HG02642 (cell line): ENCODE data around the gene EOLA2.
A peak's percentile ranks its signal among the peaks of the same experiment; 100 is the strongest.
"Not testable (repeated sequence)": the region's sequence is repeated elsewhere in the genome, so short reads cannot be mapped to it uniquely, and the experiment has no call there.

Experiments
- ATAC-seq: cut with Tn5 transposase; IDR thresholded peaks from one replicate; pipeline ENCODE4 v1.9.1; 2021; ENCODE audit warnings: mild to moderate bottlenecking; ENCODE audit not compliant: unreplicated experiment, poor library complexity

EOLA2 gene

GRCh38 chrX:149938427-149938880 is at the start of gene EOLA2:
TSS of gene EOLA2 (minus strand) at chrX:149938491. CDS start at chrX:149933874, 4,617 bp downstream.
- ATAC-seq, result peak; percentile 69

- ATAC-seq, result no peak
Observed at GRCh38 chrX:149987613-149988012, 49.3 kb upstream of the EOLA2 start.

GRCh38 chrX:149984411-149984810 is 46.1 kb upstream of the EOLA2 start:
- no peak for ATAC-seq

GRCh38 chrX:149982310-149982709 is 44.0 kb upstream of the EOLA2 start:
- ATAC-seq, result no peak

DNA sequence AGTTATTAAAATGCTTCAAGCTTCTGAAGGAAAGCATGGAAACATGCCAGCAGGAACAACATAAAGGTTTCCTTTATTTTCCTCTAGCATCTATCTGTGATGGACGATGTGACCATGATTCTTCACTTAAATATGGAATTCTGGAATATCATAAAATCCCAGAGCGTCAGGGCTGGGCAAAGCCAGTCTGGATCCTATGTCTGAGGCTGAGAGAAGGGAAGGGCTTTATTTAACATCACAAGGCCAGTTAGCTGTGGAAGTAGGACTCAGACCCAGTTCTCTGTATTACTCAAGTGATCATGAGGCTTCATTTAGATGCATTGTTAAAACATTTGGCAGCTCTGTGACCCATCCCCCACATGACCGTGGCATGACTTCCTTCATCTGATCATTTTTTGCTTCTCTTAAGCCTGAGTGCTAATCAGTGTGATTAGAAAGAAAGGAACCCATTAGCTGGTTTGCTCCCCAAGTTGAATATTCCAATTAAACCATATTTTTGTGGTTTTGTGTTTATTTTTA is 40.9 kb upstream of the EOLA2 start:
- no peak for ATAC-seq

- peak; percentile 73 for ATAC-seq
Observed at GRCh38 chrX:149962859-149963757, 24.8 kb upstream of the EOLA2 start.

GRCh38 chrX:149962010-149962409 is 23.7 kb upstream of the EOLA2 start:
- ATAC-seq, result no peak

- no peak for ATAC-seq
Observed at GRCh38 chrX:149961572-149961971, 23.3 kb upstream of the EOLA2 start.

- ATAC-seq, result no peak
Observed at GRCh38 chrX:149950681-149951080, 12.4 kb upstream of the EOLA2 start.

DNA sequence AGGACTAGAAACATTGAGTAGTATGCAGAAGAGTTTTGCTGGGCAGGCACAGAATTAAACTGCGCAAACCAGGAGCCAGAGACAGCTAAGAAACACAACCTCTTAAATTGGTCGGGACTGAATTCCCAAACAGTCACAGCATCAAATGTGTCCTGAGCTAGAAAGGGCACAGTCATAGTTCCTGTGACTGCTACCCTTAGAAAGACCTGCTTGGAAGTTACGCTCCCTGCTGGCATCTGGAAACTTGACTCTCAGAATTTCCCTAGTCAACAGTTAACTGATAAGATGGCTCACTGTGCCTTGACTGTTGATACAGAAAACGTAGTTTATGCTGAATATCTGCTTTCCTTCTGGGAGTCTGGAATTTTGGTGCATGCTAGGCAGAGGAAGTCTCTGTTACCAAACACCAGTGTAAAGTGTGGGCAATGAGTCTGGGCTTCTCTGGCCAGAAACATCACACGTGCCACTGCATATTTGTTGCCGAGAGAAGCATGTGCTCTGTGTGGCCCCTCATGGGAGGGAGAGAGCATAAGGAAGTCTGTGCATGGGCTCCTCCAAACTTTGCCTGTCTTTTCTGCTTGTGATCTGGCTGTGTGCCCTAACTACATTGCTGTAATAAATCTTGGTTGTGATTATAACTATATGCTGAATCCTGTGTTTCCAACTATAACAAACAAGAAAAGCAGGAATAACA is 11.6 kb upstream of the EOLA2 start:
- no peak for ATAC-seq

GRCh38 chrX:149948016-149948415 is 9.7 kb upstream of the EOLA2 start:
- no peak for ATAC-seq

GRCh38 chrX:149946932-149947331 is 8.6 kb upstream of the EOLA2 start:
- ATAC-seq, result not testable (repeated sequence)

DNA sequence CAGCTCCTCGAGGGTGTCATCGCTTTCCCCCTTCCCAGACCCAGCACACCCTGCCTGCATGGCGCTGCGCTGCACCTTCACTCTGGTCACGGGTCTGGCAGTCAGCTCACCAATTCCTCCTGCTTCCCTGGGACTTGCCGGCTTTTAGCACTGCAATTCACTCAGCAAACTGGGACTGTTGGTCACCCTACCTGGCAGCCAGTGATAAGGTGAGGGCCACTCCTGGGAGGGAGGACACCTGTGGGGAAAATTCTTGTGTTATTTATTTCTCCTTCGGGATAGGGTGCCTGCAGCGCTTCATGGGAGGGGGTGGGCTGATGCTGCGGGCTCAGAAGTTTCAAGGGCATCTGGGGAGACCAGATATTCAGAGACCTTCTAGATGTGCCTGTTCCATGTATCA is 7.5 kb upstream of the EOLA2 start:
- ATAC-seq, result not testable (repeated sequence)

- not testable (repeated sequence) for ATAC-seq
Observed at GRCh38 chrX:149945087-149945670, 6.9 kb upstream of the EOLA2 start.

DNA sequence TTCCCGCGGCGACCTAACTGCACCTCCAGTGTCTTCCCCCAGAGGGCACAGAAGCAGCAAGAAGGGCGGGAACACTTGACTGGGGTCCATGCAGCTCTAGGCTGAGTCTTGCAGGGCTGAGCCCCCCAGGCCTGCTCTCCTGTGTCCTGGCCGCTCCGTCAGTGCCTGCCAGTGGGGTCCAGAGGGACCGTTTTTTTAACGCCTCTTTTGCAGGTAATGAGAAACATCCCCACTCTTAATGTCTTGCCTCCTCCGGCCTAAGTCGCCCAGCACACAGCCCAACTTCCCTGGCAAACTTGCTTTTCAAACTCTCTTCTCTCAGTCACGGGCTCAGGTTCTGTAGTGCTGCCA is 2.4 kb upstream of the EOLA2 start:
- ATAC-seq, result not testable (repeated sequence)

DNA sequence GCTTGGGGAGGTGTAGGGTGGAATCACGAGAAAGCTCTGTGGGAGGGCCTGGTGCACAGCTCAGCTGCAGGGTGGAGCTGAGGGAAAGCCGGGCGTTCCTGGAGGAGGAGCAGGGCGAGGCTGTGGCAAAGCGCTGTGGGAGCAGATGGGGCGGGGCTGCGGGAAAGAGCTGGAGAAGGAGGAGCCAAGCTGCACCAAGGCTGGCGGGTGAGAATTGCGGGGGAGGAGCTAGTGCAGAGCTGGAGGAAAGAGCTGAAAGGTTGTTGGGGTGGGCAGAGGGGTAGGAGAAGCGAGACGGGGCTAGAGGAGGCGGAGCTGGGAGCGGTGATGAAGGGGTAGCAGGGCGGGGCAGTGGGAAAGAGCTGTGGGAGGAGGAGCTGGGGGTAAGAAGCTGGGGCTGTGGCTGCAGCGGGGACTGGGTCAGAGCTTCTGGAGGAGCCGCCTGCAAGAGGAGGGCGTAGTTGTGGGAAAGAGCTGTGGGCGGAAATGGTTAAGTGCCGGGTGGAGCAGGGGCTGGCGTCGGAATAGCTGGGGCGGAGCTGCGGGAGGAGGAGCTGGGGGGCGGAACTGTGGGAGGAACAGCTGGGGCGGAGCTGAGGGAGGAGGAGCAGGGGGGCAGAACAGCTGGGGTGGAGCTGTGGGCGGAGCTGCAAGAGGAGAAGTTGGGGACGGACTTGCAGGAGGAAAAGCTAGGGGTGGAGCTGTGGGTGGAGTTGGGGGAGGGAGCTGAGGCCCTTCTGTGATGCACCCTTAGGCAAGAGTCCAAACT is 1.8 kb upstream of the EOLA2 start:
- ATAC-seq, result peak; percentile 46

GRCh38 chrX:149939655-149939904 is 1.3 kb upstream of the EOLA2 start:
- peak; percentile 11 for ATAC-seq

DNA sequence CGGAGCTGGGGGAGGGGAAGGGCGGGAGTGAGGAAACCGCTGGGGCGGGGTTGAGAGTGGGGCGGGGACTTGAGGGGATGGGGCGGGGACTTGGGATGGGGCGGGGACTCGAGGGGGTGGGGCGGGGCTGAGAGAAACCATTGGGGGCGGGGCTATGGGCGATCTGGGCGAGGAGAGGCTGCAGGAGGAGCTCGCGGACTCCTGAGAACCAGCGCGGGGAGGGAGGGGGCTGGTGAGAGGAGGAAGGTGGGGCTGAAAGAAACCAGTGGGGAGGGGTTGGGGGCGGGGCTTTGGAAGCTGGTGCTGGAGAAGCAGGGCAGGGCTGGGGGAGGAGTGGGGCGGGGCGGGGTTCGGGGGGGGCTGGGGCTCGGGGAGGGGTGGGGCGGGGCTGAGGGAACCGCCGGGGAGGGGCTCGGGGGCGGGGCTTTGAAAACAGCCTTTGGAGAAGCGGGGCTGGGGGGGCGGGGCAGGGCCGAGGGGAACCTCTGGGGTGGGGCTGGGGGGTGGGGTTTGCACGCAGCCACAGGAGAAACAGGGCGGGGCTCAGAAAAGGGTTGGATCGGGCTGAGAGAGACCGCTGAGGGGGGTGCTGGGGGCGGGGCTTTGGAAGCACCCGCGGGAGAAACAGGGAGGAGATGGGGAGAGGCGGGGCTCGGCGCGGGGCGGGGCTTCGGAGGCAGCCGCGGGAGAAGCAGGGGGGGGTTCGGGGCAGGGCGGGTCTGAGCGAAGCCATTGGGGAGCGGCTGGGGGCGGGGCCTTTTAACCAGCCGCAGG is 777 bp upstream of the EOLA2 start:
- no peak for ATAC-seq

DNA sequence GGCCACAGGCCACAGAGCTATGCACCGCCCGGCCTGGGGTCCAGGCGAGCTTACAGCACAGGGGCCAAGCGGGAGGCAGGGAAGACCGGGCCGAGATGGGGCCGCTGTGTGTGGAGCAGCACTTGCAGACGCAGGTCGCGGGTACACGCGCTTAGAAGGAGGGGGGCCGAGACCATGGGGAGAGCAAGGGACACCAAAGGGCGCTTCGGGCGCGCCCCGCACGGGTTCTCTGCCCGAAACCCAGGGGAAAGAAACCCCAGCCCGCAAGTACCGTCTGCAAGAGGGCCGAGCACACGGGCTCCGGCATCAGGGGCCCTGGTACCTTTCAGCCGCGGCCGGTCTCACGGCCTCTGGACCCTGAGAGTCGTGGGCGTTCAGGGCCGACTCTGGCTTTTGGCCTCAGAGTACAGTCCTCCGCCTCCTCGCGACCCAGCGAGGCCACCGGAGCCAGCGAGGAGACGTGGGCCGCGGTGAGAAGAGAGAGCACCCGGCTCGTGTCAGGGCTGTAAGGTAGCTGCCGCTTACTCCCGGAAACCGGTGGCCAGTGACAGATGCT is 342 bp downstream of the EOLA2 start:
- ATAC-seq, result peak; percentile 1
